ENCODE data around the gene USHBP1.

USHBP1 gene

DNA sequence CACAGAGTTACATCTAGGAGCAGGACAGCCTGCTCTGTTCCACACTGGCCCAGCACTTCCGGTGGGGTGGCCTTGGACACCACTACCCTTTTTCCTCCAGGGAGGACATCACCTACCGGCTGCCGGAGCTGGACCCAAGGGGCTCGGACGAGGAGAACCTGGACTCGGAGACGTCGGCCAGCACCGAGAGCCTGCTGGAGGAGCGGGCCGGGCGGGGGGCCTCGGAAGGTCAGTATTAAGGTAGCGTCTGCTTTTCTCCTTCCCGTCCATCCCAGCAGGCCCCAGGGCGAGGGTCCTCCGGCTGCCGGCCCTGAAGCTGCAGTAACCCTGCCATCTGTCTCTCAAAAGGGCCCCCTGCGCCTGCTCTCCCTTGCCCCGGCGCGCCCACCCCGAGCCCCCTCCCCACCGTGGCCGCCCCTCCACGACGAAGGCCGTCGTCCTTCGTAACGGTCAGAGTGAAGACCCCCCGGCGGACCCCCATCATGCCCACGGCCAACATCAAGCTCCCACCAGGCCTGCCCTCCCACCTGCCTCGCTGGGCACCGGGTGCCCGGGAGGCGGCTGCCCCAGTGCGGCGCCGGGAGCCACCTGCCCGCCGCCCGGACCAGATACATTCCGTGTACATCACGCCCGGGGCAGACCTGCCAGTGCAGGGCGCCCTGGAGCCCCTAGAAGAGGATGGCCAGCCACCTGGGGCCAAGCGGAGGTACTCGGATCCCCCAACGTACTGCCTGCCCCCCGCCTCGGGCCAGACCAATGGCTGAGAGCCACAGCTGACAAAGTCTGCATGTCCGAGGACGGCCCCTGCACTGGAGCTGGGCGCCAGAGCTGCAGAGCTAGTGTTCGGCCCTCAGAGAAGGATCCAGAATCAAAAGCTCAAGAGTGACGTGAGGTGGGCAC lies 52.7 kb downstream of the USHBP1 start:
- no peak for DNase-seq (ENCODE audit: low spot score)

DNA sequence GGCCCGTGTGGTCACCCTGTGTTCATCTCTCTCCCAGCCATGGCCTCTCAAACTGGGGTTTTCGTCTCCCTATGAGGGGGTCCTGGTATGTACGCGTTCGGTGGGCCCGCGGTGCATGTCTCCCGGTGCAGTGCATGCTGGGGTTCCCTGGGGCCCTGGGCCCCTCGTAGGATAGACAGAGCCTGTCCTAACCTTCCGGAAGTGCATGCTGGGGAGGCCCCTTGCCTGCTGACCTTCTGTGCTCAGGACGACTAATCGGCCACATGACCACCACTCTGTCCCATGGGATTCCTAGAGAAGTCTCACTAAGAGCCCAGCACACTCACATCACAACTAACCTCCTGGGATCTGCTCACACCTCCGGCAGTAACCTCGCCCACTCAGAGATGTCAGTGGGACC lies 54.2 kb downstream of the USHBP1 start:
- DNase-seq (ENCODE audit: low spot score), result no peak

DNA sequence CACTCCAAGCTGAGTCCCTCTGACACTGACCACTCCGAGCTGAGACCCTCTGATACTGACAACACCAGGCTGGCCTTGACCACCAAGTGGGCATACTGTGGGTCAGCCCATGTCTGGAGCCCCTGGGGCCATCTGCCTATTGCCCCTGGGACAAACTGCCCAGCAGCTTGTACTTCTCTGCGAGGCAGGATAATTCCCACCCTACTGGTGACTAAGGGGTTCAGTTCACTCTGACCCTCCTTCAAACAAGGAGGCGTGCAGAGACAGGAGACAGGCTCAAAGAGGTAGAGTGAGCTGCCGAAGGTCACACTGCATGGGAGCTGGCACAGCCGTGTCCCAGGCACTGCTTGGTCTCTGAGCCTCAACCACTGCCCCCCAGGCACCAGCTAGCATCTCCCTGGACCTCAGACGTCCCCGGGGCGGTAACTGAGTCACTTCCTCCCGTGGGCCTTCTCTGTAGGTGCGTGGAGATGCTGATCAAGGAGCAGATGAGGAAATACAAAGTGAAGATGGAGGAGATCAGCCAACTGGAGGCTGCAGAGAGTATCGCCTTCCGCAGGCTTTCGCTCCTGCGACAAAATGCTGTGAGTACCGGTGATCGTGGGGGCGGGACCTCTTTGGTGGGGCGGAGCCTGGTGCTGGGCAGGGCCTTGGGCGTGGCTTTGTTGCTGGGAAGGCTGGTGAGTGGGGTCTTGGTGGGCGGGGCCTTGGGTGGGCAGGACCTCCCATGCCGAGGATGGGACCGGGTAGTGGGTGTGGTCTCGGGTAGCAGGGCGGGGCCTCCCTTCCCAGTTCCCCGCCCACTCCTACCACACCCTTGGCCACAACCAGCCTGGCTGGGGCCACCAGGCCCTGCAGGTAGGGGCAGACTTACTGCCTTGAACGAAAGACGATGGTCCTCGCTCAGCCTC lies 55.2 kb downstream of the USHBP1 start:
- peak; percentile 75 for DNase-seq (ENCODE audit: low spot score)

DNA sequence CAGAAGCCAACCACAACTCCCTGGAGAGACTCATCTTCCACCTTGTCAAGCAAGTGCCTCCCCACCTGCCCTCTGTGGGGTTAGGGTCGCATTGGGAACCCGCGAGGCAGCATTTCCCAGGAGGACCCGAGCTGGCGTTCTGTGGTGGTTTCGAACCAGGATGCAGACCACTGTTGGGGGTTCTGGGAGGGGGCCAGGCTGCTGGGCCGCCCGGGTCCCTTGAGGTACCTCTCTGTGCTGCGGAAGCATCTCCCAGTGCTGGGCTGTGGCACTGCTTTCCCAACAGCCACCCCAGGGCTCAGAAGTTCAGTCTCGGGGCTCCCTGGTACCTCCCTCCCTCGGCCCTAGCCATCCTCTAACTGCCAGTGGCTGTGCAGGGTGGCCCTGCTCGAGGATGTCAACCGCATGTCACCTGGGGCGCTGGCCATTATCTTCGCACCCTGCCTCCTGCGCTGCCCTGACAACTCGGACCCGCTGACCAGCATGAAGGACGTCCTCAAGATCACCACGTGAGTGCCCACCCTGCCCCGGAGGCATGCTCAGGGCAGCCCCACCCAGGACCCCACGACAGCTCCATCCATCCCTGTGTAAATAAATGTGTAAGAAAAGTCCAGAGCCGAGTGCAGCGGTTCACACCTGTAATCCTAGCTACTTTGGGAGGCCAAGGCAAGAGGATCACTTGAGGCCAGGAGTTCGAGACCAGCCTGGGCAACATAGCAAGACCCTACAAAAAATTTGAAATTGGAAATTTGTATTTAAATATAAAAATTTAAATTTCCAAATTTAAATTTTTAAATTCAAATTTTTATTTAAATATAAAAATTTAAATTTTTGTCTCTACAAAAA lies 57.6 kb downstream of the USHBP1 start:
- no peak for DNase-seq (ENCODE audit: low spot score)

DNA sequence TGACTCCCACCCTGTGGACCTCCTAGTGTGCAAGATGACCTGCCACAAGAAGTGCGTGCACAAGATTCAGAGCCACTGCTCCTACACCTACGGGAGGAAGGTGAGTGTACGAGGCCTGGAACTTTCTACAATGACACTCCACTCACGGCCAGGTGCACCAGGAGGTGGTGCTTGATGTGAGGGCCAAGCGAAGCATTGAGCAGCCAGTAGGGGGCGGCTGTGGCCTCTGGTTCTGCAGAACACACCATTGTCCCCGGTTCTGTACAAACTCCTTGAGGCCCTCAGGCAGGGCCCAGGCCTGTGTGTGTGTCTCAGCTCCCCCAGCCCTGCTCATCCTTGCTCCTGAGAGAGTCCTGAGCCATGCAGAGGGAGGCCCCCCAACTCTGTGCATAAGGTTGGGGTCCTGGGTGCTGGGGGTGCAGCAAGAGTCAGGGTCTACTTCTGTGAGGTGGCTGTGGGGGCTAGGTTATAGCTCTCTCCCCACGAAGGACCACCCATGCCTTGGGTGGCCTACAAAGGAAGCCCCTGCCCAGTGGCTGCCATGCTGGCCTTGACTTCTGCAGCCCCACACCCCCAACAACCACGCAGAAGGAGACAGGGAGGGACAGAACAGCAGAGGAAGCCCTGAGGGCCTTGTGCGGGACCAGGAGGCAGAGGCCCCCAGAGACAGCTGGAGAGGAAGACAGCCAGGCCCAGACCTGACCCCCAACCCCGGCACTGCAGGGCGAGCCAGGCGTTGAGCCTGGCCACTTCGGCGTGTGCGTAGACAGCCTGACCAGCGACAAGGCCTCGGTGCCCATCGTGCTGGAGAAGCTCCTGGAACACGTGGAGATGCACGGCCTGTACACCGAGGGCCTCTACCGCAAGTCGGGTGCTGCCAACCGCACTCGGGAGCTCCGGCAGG lies 59.1 kb downstream of the USHBP1 start:
- DNase-seq (ENCODE audit: low spot score), result peak; percentile 68

DNA sequence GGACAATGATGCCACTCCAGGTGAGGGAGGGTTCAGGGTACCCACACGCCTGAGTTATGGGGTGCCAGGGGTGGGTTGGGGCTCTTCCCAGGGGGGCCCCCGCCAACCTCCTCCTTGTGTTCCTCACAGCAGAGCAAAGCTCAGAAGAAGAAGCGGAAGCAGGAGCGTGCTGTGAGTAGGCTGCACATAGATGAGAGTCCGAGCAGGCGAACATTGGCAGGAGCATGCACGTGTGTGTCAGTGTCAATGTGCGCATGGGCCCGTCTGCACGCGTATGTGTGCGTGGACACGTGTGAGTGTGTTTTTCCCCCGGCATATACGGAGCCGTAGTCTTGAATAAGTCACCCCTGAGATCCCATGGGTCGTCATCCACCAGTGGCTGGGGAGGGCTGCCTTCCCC lies 61.8 kb downstream of the USHBP1 start:
- no peak for DNase-seq (ENCODE audit: low spot score)

DNA sequence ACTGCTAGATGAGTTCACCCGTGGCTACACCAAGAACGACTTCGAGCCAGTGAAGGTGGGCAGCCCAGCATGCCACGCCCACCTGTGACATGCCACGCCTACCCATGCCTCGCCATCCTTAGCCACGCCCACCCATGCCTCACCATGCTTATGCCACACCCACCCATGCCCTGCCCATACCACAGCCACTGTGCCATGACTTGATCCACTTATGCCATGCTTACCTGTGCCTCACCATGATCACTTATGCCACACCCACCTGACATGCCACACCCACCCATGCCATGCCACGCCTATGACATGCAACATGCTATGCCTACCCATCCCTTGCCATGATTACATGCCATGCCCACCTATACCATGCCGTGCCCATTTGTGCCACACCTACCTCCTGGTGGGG lies 62.3 kb downstream of the USHBP1 start:
- DNase-seq (ENCODE audit: low spot score), result no peak

DNA sequence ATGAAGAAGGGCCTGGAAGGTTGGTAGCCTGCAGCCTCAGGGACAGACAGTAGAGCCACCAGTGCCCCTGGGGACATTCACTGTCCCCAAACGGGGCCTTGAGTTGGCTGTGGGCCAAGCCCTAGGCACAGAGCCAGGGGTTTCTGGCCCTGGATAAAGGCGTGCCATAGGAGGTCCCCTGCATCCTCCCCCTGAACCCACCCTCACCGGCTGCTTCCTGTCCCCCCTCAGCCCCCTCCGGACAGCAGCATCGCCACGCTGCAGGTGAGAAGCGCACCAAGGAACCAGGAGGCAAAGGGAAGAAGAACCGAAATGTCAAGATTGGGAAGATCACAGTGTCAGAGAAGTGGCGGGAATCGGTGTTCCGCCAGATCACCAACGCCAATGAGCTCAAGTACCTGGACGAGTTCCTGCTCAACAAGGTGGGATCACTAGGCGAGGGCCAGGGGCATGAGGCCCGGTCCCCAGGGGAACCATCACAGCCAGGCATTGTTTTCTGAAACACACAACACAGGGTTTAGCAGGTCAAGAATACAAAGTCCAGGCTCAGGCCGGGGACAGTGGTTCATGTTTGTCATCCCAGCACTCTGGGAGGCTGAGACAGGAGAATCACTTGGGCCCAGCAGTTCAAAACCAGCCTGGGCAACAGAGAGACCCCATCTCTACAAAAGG lies 64.0 kb downstream of the USHBP1 start:
- no peak for DNase-seq (ENCODE audit: low spot score)

Measured in cerebellar cortex (tissue), 1 donor.